Psoas muscle (tissue), 8 donors: Measurements from ENCODE around the gene CAPG. TPM values are rescaled to one million over a fixed set of nuclear protein-coding genes. Genes with fewer than 3 reads are reported as not detected.

Experiments used
- ATAC-seq, 4 donors: fragments of 200-7000 bp; cut with Tn5 transposase; one replicate each; pipeline ENCODE4 v1.9.1; 2020; ENCODE audit warnings: moderate library complexity in 3 of 4, mild to moderate bottlenecking in 2 of 4
- DNase-seq, 2 donors: peaks; one replicate each; pipeline ENCODE4 v3.0.0-alpha.2; 2020
- H3K27ac ChIP-seq: fragments of 200-600 bp; one replicate; pipeline ENCODE4 v1.8.0; 2022
- H3K27me3 ChIP-seq, 3 donors: fragments of 200-600 bp in 1 of 3; one replicate each; pipeline versions ENCODE4 v1.6.1 to v1.8.0; 2013 to 2022; ENCODE audit warnings: low read length in 2 of 3, mild to moderate bottlenecking in 2 of 3, moderate library complexity in 1 of 3; ENCODE audit not compliant: insufficient read depth in 3 of 3
- H3K36me3 ChIP-seq, 2 donors: fragments of 200-600 bp in 1 of 2; one replicate each; pipeline versions ENCODE4 v1.6.1 to v1.8.0; 2013 to 2022; ENCODE audit warnings: low read depth in 1 of 2, mild to moderate bottlenecking in 1 of 2, moderate library complexity in 1 of 2; ENCODE audit not compliant: insufficient read depth in 1 of 2
- H3K4me1 ChIP-seq: fragments of 200-600 bp; one replicate; pipeline ENCODE4 v1.8.0; 2022
- H3K4me3 ChIP-seq: fragments of 200-600 bp; one replicate; pipeline ENCODE4 v1.8.0; 2022; ENCODE audit warnings: mild to moderate bottlenecking
- H3K9me3 ChIP-seq: fragments of 200-600 bp; one replicate; pipeline ENCODE4 v1.8.0; 2022
- WGBS, 3 donors: extraction: QIAGEN DNeasy Blood & Tissue Kit; methylation state at CpG; one replicate each; pipeline versions ENCODE4 v1.1.6 to v1.1.7; 2013; 5-methylcytosine and 5-hydroxymethylcytosine counted together
- intact Hi-C, 2 donors: fragments of 100-400 bp; cut with DNase I; formaldehyde crosslinking; loops; one replicate each; pipeline versions ENCODE4 v1.11.0 to v1.14.2; 2022
- polyA plus RNA-seq, 3 donors: library from polyadenylated mRNA; stranded (reverse); fragments of 200-250 nt; gene quantifications; one replicate each; pipeline ENCODE4 v1.2.3, GENCODE V29; 2013
- total RNA-seq, 4 donors: library from RNA; stranded (reverse); fragmentation: NEBNext Ultra II Directional in 2 of 4; extraction: Animal tissue kit (Norgen Biotek cat#: 25700) in 2 of 4; gene quantifications; one replicate each; pipeline versions ENCODE4 v1.2.1 to v1.2.4, GENCODE V29; 2021 to 2023
- TF ChIP-seq, protein P1 (sequence below): fragments of 200-600 bp; IDR thresholded peaks from one replicate; pipeline ENCODE4 v1.8.0; 2022; ENCODE audit warnings: antibody characterized with exemption
- donor health status: healthy with polysubstance abuse.
- donor health status: DM: no; HTN: no; CAD: no; lungs with moderate emphysema.
- donor health status: Bipolar disorder and iron deficiency.
- donor health status: healthy.
- donor health status: DM: yes; HTN: yes; CAD: no.
- donor health status: DM: no; HTN: no; CAD: no.
- donor health status: DM: no; HTN: no; CAD: no.
- donor health status: DM: yes; HTN: yes; CAD: no.

Gene CAPG
- total and polyA plus RNA-seq, 7 donors, result 2.8 to 11.1 (median 7.9) TPM

GRCh38 chr2:85380048-85380447 is 30.1 kb downstream of the CAPG start:
- TF ChIP-seq, protein P1, sequence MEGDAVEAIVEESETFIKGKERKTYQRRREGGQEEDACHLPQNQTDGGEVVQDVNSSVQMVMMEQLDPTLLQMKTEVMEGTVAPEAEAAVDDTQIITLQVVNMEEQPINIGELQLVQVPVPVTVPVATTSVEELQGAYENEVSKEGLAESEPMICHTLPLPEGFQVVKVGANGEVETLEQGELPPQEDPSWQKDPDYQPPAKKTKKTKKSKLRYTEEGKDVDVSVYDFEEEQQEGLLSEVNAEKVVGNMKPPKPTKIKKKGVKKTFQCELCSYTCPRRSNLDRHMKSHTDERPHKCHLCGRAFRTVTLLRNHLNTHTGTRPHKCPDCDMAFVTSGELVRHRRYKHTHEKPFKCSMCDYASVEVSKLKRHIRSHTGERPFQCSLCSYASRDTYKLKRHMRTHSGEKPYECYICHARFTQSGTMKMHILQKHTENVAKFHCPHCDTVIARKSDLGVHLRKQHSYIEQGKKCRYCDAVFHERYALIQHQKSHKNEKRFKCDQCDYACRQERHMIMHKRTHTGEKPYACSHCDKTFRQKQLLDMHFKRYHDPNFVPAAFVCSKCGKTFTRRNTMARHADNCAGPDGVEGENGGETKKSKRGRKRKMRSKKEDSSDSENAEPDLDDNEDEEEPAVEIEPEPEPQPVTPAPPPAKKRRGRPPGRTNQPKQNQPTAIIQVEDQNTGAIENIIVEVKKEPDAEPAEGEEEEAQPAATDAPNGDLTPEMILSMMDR, result no peak
- H3K27ac ChIP-seq, result no peak overlapping the region
- ATAC-seq (no peak), DNase-seq (no peak)
- H3K4me1 ChIP-seq, result no peaks in the 10 kb centered on the region
- H3K27me3 ChIP-seq, result no peaks in the 10 kb centered on the region
- H3K9me3 ChIP-seq, result no peaks in the 10 kb centered on the region
- WGBS, 3 donors, result 82 to 97% (median 85%) methylated on average over 1 of the region's 1 CpG
- no peak overlapping the region for H3K4me3 ChIP-seq
- H3K36me3 ChIP-seq, result peaks cover 4 to 73% of the 10 kb centered on the region in 2 donors
- intact Hi-C loops, result no loop called here

- Histone ChIP-seq H3K27ac (no peak overlapping the region), H3K27me3 (no peaks in the 10 kb centered on the region), H3K4me1 (no peaks in the 10 kb centered on the region), H3K9me3 (no peaks in the 10 kb centered on the region), H3K4me3 (no peak overlapping the region), H3K36me3 (peaks cover 4 to 74% of the 10 kb centered on the region in 2 donors)
- intact Hi-C loops, result no loop called here
- 94 to 96% (median 95%) methylated on average over 5 of the region's 5 CpGs for whole genome bisulfite sequencing, 3 donors
- TF ChIP-seq, protein P1, result no peak
- DNase-seq, result no peak
- no peak for ATAC-seq
Observed at GRCh38 chr2:85378257-85378656, 31.9 kb downstream of the CAPG start.

GRCh38 chr2:85377083-85377482 is 33.1 kb downstream of the CAPG start:
- H3K4me3 ChIP-seq, result no peak overlapping the region
- 88 to 94% (median 91%) methylated on average over 11 of the region's 11 CpGs for WGBS, 3 donors
- H3K36me3 ChIP-seq, result peaks cover 4 to 86% of the 10 kb centered on the region in 2 donors
- no peaks in the 10 kb centered on the region for H3K4me1 ChIP-seq
- TF ChIP-seq, protein P1, result no peak
- ATAC-seq, result no peak
- no peaks in the 10 kb centered on the region for H3K9me3 ChIP-seq
- intact Hi-C loops, result no loop called here
- H3K27me3 ChIP-seq, result no peaks in the 10 kb centered on the region
- H3K27ac ChIP-seq, result no peak overlapping the region
- DNase-seq, result peak in 1 of 2 donors; percentile 11

GRCh38 chr2:85376291-85377065 is 33.7 kb downstream of the CAPG start:
- no peak for ATAC-seq
- TF ChIP-seq, protein P1, result no peak

More at GRCh38 chr2:85376291-85377065, 33.7 kb downstream of the CAPG start:
- DNase-seq, result no peak
- Histone ChIP-seq H3K4me1 (no peaks in the 10 kb centered on the region), H3K9me3 (no peaks in the 10 kb centered on the region), H3K27me3 (no peaks in the 10 kb centered on the region), H3K4me3 (no peak overlapping the region), H3K27ac (no peak overlapping the region), H3K36me3 (peaks cover 4 to 92% of the 10 kb centered on the region in 2 donors)
- intact Hi-C loops, result no loop called here
- WGBS, 3 donors, result 94% methylated on average over 5 of the region's 5 CpGs
